Erythroblast (primary cell): Measurements from ENCODE around the gene STARD13.

Source experiments
- GATA1 ChIP-seq: IDR thresholded peaks from 2 replicates; pipeline ENCODE4 v1.6.1; 2011; ENCODE audit warnings: low read depth, mild to moderate bottlenecking, control low read depth, low read length, moderate library complexity
- POLR2A ChIP-seq: IDR thresholded peaks from 2 replicates; pipeline ENCODE4 v1.6.1; 2011; ENCODE audit warnings: mild to moderate bottlenecking, low read length

GRCh38 chr13:33139780-33140535 lies 145.6 kb downstream of the STARD13 start:
- no peak for TF ChIP-seq POLR2A
- TF ChIP-seq GATA1 = no peak
